Left colon (tissue), 2 donors: Measurements from ENCODE around the gene CCDC88C. TPM values are rescaled to one million over a fixed set of nuclear protein-coding genes. Genes with fewer than 3 reads are reported as not detected.

Experiments used
- ATAC-seq: fragments of 200-7000 bp; cut with Tn5 transposase; one replicate; pipeline ENCODE4 v1.9.1; 2020; ENCODE audit warnings: mild to moderate bottlenecking, moderate library complexity
- DNase-seq, 2 donors: peaks; one replicate each; pipeline ENCODE4 v3.0.0-alpha.2; 2020
- intact Hi-C, 2 donors: fragments of 100-400 bp; cut with DNase I in 1 of 2; cut with micrococcal nuclease in 1 of 2; formaldehyde crosslinking; loops; one replicate each; pipeline versions ENCODE4 v1.11.2 to v1.14.0; 2022; cut with DNase I, micrococcal nuclease
- total RNA-seq, 2 donors: library from RNA; stranded (reverse); fragmentation: NEBNext Ultra II Directional; extraction: Animal tissue kit (Norgen Biotek cat#: 25700); gene quantifications; one replicate each; pipeline ENCODE4 v1.2.1, GENCODE V29; 2021
- donor health status: DM: no; HTN: no; CAD: no.
- donor health status: DM: yes; HTN: yes; CAD: no.

Gene CCDC88C
- total RNA-seq, 2 donors from 2014 or later, result 52.4 to 65.8 TPM

DNA sequence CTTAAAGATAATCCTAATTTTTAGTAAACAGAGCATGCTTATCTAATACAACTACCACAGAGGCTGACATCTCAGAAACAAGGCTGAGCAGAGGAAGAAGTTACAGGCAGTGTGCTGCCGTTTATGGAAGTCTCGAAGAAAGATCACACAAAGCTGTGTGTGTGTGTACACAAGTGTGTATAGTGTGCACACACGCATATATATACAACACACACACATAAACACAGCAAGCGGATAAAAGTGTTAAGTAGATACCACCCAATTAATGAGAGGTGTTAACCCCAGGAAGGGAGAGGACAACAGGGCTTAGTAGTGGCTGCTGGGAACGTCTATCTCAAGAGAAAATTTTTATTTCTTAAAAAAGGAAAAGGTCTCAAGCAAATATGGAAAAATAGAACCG is 15.3 kb downstream of the CCDC88C start:
- DNase-seq (no peak), ATAC-seq (peak; percentile 3)
- intact Hi-C loops, result no loop called here

DNA sequence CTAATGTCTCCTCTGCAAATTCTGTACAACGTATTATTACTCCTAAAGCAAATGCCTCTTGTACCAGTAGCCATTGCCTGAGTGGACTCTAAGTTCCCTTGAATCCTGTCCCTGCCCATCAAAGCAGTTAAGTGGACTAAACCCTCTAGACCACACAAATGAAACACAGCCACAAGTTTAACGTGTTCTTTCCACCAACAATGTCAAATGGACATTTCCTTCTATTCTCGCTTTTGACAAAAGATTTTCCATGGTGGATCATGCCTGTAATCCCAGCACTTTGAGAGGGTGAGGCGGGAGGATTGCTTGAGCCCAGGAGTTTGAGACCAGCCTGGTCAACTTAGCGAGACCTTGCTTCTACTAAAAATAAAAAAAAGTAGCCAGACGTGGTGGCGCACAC is 15.9 kb downstream of the CCDC88C start:
- ATAC-seq, result no peak
- intact Hi-C loops, result no loop called here

DNA sequence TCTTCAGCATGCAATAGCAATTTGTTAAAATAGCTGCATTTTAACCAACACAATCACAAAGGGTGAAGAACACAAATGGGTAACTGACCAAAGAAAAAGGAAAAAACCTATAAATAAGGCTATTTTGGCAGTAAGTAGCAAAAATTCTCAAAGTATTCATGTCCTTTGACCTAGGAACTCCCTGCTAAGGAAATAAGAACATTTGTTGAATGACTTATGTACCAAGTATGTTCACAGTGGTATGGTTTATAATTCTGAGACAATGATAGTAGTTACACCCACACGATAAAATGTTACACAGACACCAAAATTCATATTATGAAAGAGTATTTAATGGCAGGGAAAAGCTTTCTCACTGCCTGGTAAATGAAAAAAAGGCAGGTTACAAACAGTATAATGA is 16.9 kb downstream of the CCDC88C start:
- DNase-seq (no peak), ATAC-seq (peak; percentile 32)
- intact Hi-C loops, result no loop called here

More for the DNA sequence above, 15.9 kb downstream of the CCDC88C start:
- DNase-seq, result no peak

DNA sequence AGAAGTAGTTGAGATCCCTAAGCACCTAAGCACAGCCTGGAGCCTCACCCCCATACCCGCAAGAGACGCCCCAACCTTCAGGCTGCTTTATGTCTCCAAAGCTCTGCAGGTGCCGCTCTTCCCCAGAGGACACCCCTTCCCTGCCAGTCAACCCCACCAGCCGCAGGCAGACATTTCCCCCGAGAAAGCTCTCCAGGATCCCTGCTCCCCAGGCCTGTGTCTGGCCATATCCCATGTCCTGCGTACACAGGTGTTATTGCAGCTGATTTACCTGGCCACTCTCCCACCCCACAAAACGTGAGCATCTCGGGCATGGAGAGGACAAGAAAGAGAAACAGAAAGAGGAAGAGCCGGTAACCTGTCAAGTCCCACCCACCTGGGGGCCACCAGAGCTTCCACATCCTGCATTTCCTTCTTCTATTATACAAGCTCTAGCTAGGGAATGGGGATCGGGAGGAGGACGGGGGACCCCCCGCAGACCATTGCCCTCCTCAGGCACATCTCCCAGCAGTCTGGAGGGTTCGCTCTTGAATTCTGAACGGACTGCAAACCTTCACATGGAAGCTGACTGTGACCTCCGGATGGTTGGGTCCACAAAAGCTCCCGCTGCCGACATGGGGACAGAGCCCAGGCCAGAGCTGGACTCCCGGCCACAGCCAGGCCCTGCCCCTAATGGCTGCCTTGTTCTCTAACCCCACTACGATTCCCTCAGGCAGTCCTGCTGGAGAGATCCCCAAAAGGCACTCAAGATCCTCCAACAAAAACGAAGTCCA is 17.6 kb downstream of the CCDC88C start:
- peak; percentile 54 for ATAC-seq
- peak; percentile 67 to 70 for DNase-seq
- intact Hi-C loops, result no loop called here

DNA sequence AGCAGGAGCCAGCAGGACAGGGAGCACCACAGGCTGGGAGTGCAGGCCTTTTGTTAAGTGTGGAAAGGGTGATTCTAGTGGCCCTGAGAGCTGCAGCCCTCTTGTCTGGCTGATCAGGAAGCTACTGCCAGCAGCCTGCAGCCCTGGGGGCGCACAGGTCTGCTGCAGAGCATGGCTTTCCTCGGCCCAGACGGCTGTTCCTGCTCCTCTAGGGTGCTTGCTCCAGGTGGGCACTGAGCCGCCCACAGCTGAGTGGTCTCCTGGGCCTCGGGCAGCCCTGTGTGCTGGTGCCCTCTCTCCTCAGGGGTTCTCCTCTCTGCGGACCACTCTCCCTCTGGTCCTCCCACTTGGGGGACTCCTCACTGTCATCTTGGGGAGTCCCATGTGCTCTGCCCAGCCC is 18.9 kb downstream of the CCDC88C start:
- DNase-seq (no peak), ATAC-seq (no peak)

DNA sequence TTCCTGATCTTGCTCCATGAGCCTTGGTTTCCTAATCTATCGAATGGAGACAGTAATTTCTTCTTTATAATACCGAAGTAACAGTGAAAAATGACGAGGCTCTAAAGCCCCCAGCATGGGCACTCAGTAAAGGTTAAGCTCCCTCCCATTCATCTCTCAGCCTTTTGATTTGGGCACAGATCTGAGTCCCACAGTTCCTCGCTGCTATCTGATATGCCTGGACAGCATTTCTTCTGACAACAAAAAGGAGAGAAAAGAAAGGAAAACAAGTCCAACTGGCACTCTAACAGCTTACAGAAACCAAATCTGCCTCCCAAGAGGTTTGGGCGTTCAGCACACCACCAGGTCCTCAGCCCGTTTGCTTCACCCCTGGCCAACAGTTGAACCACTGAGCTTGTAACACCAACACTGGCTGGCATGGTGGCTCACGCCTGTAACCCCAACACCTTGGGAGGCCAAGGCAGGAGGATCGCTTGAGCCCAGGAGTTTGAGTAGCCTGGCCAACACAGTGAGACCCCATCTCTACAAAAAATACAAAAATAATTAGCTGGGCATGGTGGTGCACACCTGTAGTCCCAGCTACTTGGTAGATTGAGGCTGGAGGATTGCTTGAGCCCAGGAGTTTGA is 19.5 kb downstream of the CCDC88C start:
- ATAC-seq (no peak), DNase-seq (no peak)
- intact Hi-C loops, result no loop called here

More for the DNA sequence above, 18.9 kb downstream of the CCDC88C start:
- intact Hi-C loops, result no loop called here

DNA sequence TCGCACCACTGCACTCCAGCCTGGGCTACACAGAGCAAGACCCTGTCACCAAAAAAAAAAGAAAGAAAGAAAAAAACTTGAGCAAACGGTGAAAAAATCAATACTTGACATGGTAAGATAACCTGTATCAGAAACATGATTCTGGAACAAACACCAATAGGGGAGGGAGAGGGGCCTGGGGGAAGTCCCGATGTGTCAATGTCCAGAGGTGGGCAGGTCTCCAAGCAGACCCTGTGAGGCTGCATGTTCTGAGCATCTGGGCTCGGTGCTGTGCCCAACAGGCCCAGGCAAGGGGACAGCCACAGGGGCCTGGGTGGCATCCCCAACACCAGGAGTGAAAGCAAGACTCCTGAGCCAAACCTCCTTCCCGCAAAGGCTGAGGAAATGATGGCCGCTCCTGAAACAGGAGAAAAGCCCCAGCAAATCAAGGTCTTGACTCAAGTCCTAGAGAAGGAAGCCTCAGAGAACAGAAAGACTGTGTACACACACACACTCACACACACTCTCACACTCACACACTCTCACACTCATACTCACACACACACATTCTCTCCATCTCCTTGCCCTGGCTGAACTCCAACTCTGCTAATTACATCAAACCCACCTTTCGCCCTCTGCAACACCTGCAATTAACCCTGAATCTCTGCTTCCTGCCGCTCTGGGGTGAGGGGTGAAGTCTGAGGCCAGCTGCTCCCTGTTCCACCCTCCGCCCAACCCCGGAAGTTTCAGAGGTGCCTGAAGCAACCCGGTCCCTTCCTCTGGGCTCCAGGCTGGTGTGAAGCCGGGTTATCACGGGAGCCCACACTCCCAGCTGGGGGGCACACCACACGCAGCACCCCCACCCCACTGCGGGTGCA is 20.4 kb downstream of the CCDC88C start:
- DNase-seq (peak; percentile 83 to 89), ATAC-seq (peak; percentile 80)
- intact Hi-C loops, result no loop called here

DNA sequence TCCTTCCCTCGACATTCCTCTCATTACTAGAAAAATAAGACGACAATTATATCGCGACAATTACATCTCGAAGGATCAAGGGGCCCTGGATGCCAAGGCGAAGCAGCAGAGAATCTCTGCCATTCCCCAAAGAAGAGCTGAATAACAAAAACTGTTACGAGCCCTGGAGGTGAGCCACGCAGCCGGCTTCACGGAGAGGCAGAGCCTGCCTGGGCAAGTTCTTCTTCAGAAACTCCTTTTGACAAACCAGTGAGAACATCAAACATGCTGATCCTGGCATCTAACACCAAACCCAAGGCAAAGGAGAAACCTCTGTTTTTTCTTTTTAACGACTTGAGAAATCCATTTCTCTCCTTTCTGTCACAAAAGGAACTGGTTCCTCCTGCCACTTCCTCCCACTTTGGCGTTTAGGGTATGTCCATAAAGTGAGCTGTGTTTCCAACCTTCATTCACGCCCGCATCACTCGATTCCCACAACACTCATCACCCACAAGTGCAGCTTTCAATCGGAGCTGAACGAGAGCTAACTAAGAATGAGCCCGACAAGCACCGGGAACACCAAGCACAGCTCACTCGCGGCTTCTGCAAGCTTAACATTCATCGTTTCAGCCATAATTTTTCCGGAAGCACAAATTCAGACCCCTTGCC is 21.5 kb downstream of the CCDC88C start:
- ATAC-seq (peak; percentile 58), DNase-seq (no peak)

DNA sequence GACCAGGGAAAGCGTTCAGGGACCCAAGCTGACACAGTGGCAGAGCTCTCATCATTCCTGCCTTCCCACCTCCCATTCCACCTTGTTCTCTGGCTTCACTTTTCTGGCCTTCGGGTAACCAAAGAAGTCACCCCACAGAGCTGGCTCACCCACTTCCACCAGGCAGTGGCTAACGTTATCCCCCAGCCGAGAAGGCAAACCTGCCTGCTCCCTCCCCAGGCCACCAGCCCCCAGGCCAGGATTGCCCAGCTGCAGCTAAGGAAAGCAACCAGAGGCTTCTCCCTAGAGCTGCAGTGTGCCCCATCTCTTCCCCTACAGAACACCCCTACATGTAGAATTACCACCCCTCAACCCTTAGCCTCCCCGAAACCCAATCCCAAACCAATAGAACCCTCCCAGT is 22.2 kb downstream of the CCDC88C start:
- intact Hi-C loops, result no loop called here
- DNase-seq, result no peak
- no peak for ATAC-seq

More for the DNA sequence above, 21.5 kb downstream of the CCDC88C start:
- intact Hi-C loops, result no loop called here

DNA sequence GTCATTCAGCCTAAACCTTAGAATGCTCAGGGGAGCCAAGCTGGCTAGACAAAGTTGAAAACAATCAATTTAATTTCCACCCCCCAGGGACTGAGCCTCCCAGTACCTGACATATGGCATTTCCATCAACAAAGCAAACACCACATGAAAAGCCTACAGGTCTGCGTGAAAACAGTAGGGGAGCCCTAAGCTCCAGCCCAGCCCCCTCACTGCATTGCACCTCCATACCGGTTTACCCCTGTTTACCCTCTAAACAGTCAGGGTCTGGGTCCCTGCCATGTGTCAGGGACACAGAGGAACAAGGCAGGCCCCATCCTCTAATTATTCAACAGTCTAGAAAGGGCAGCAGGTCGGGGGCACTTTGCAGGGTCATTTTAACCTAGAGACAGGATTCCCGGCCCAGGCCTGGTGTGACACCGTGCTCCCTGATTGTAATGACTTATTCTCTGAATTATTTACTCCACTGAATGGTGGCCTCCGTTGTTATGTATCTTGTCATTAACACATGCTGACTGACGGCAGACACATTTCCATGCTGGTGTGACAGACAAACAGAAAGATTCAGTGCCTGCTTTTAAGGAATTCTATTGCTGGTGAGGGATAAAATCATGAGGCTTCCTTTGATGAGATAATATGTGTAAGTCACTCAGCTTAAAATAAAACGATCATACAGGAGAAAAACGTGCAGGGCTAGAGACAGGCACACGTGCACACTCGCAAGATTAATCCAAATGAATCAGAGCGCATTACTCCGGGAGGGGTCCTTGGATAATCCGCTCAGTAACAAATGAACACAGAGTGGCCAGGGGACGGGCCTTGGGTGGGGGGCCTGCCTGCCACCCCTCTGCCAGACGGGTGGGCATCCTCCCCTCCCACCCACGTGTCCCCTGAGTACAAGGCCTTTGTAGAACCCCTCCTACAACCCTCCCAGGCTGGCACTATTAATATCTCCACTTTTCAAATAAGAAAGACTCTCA is 23.2 kb downstream of the CCDC88C start:
- DNase-seq, result no peak
- ATAC-seq, result no peak
- intact Hi-C loops, result no loop called here

DNA sequence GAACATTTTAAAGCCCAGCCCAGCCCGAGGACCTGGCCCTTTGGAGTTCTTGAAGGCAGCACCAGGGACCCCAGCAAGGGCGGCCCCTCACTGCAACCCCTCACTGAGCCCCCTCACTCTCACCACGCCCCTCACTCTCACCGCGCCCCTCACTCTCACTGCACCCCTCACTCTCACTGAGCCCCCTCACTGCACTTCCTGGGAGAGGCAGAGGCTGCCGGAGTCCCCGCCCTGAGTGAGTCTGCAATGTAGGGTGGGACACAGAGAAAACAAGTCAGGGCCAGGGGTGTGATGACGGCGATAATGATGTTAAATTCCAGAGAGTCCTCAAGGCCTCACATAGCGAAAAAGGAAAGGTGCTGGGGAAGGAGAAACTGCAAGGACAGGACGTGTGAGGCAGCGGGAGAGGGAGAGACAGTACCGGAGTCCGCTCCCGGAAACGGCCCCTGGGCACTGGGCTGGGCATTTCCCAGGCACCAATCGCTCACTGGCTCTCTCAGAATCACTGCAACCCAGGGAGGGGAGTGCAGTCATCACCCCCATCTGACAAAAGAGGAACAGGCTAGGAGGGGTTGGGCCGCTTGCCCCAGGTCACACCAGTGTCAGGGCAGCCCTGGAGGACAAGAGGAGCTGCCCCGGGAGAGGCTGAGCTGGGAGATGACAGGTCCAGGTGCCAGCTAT is 24.9 kb downstream of the CCDC88C start:
- intact Hi-C loops, result no loop called here
- no peak for ATAC-seq
- no peak for DNase-seq

DNA sequence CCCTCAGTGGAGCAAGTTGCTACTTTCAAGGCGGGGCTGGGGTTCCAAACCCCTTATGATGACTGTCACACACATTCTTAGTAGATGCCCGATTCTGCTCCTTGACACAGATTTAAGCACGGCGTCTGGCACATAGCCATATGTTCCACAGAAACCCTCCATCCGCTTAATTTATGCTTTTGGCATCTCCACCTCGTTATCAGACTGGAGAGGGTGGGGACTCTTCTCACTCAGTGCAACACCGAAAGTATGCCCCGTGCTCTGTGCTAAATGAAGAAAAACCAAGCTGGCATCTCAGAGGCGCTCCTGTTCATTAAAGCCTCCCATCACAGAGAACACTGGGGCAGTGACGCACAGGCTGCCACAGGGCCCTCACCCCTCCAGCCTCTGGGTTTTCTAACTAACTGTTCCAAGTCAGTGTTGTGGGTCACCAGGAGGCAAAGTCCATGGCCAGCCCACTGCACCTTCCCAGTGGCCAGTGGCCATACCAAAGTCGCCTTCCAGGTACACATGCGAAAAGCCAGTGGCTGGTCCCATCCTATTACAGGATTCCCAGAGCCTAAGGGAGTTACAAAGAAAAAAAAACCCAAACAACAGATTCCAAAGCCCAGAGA is 27.3 kb downstream of the CCDC88C start:
- DNase-seq (no peak), ATAC-seq (no peak)
- intact Hi-C loops, result no loop called here

DNA sequence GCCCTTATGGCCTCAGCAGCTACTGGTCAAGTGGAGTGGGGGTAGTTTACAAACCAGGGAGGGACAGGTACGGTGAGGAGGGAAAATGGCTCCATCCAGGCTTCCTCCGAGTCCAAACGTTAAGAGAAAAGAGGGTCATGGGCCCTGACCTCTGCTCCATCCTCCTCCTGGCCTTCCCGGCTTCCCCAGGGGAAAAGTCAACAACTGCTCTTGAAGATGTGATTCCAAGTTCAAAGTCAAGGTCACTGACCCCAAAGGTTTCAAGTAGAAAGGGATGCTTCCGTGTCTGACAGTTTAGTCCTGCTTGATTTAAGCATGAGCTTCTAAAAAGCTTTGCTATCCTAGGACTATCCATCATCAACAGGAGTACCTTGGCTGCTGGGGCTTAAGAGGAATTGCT is 28.5 kb downstream of the CCDC88C start:
- DNase-seq (no peak), ATAC-seq (no peak)
- intact Hi-C loops, result no loop called here

DNA sequence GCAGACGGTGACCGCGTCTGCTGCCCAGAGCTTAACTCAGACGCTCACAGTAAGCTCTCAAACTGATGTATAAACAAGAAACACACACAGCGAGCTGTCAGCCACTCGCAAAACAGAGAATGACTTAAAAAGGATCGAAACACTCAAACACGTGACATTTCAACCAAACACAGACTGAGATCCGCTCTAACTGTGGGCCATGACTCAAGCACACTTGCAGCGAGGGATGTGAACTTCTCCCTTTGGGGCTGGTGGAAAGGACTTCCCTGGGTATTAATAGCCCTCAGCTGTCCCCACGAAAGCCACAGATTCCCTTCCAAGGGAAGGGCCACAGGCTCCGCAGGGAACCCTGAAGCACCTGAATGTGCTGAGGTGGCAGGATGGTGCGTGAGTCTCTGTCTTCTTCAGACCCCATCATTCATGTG is 29.1 kb downstream of the CCDC88C start:
- DNase-seq (no peak), ATAC-seq (no peak)
- intact Hi-C loops, result no loop called here

DNA sequence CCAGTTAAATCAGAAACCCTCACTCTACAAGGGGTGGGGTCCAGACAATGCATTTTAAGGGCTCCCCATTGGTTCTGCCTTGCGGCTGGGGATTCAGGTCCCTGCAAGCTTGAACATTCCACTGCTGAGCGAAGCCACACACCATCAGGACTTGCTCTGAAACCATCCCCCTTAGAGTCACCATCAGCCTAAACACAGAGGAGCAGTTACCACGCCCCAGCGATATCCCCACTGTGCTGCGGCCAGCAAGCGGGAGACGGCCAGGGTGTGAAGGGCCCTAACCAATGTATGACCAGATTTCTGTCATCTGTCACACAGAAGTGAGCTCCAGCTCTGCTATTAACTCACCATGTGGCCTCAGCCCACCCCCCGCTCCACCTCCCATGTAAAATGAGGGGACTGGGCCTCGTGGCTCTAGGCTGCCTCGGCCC is 29.7 kb downstream of the CCDC88C start:
- ATAC-seq (no peak), DNase-seq (no peak)
- intact Hi-C loops, result no loop called here

DNA sequence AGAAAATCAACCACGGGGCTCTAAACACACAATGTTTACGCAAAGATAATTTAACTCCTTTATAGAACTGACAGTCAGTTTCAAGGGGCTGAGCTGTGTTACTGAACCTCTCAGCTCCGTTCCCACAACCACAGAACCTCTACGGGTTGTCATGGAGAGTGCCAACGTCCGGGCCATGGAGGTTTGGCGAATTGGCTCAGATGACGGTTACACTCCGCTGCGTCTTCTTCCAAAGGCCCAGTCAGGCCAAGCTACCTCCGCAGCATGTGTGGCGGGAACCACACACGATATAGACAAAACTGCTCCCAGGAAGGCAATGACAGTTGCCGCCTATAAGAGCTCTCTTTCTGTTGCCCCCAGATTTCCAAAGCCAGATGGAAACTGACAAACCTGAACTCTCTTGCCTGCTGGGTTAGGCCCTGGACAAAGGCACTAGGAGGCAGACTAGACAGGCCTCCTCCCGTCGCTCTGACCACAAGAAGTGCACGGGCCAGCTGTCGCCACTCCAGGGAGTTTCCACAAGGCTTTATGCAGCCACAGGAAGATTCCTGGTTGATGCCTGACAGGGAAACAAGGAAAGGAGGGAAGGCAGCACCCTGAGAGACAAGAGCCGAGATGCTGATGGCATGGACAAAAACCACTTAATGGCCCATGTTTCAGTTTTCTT is 30.3 kb downstream of the CCDC88C start:
- DNase-seq, result no peak
- ATAC-seq, result peak; percentile 29
- intact Hi-C loops, result no loop called here

DNA sequence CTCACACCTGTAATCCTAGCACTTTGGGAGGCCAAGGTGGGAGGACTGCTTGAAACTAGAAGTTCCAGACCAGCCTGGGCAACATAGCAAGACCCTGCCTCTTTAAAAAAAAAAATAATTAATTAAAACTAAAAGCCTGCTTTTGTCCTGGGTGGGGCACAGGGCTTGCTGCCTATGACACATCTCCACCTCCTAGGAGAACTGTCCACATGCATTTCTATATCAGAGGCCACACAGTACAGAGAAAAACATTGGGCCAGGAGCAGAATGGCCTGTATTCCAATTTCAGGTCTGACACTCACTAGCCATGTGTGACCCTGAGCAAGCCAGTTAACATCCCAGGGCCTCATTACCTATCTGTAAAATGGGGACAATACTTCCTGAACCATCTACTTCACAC is 31.9 kb downstream of the CCDC88C start:
- DNase-seq (no peak), ATAC-seq (no peak)
- intact Hi-C loops, result no loop called here
